Lower leg skin (tissue), 4 donors: ENCODE measurements around the gene MEP1A. TPM values are rescaled to one million over a fixed set of nuclear protein-coding genes. Genes with fewer than 3 reads are reported as not detected.
"Not testable (repeated sequence)": the region's sequence is repeated elsewhere in the genome, so short reads cannot be mapped to it uniquely, and the experiment has no call there.

ENCODE experiments used
- DNase-seq, 2 donors: peaks; one replicate each; pipeline ENCODE4 v3.0.0-alpha.2; 2019; ENCODE audit warnings: low spot score in 2 of 2
- H3K4me3 ChIP-seq: fragments of 200-600 bp; sonication (generic); 2 replicates; pipeline ENCODE4 v1.5.1; 2017; ENCODE audit warnings: mild to moderate bottlenecking, low read depth; ENCODE audit not compliant: poor library complexity, severe bottlenecking
- CTCF ChIP-seq, 3 donors: fragments of 450-650 bp; IDR thresholded peaks; one replicate each; pipeline ENCODE4 v1.5.1; 2016; ENCODE audit warnings: antibody characterized with exemption in 3 of 3, mild to moderate bottlenecking in 3 of 3, moderate library complexity in 2 of 3
- POLR2A ChIP-seq, 2 donors: fragments of 450-650 bp; IDR thresholded peaks; one replicate each; pipeline ENCODE4 v1.6.1; 2016 to 2017; ENCODE audit warnings: antibody characterized with exemption in 2 of 2, mild to moderate bottlenecking in 1 of 2, moderate library complexity in 1 of 2
- WGBS, 2 donors: methylation state at CpG; one replicate each; pipeline ENCODE4 v1.1.5; 2018; 5-methylcytosine and 5-hydroxymethylcytosine counted together
- intact Hi-C: fragments of 100-400 bp; cut with DNase I; formaldehyde crosslinking; loops from one replicate; pipeline ENCODE4 v1.15.0; 2023; ENCODE audit warnings: low total_unique reads
- total RNA-seq, 4 donors: library from RNA; depleted of rRNA; stranded (reverse); fragments of >200 nt; gene quantifications; one replicate each; pipeline ENCODE4 v1.1.0, GENCODE V29; 2016

Gene MEP1A
- total RNA-seq, 4 donors from 2014 or later: not detected

GRCh38 chr6:46838033-46838432 lies 44.8 kb downstream of the MEP1A start:
- no peak overlapping the region for H3K4me3 ChIP-seq
- intact Hi-C loops: no loop called here
- DNase-seq: no peak
- WGBS, 2 donors: 90 to 94% methylated on average over 2 of the region's 2 CpGs
- no peak for TF ChIP-seq POLR2A (IDR thresholded peaks at IDR 0.05)
- TF ChIP-seq CTCF (IDR thresholded peaks at IDR 0.05): no peak

- intact Hi-C loops: loop anchor here (10.0 kb wide), 1 partner anchor 202 kb away; the partner anchor contains the start of gene ADGRF1
- H3K4me3 ChIP-seq, DNase-seq: not testable (repeated sequence)
- 79 to 81% methylated on average over 6 of the region's 6 CpGs for WGBS, 2 donors
Observed at GRCh38 chr6:46842252-46842846, 49.2 kb downstream of the MEP1A start.

- H3K4me3 ChIP-seq: no peak overlapping the region
- DNase-seq: no peak
- WGBS, 2 donors: 65 to 74% methylated on average over 5 of the region's 5 CpGs
- intact Hi-C loops: loop anchor here (10.0 kb wide), 1 partner anchor 200 kb away; the partner anchor contains the start of gene ADGRF1
- TF ChIP-seq POLR2A (IDR thresholded peaks at IDR 0.05) (no peak), CTCF (IDR thresholded peaks at IDR 0.05) (no peak)
Observed at GRCh38 chr6:46845126-46845525, 51.9 kb downstream of the MEP1A start.

- no peak overlapping the region for H3K4me3 ChIP-seq
- 6 to 7% methylated on average over 25 of the region's 25 CpGs for WGBS, 2 donors
- TF ChIP-seq CTCF (IDR thresholded peaks at IDR 0.05): peak in 1 of 3 donors; percentile 87
- TF ChIP-seq POLR2A (IDR thresholded peaks at IDR 0.05): no peak
- DNase-seq: peak; percentile 71 to 97
- intact Hi-C loops: loop anchor here (10.0 kb wide), 1 partner anchor 196 kb away; the partner anchor contains the start of gene ADGRF1
Observed at GRCh38 chr6:46848684-46849360, 55.6 kb downstream of the MEP1A start.

GRCh38 chr6:46849361-46849690 lies 56.1 kb downstream of the MEP1A start:
- no peak overlapping the region for H3K4me3 ChIP-seq
- TF ChIP-seq CTCF (IDR thresholded peaks at IDR 0.05) (no peak), POLR2A (IDR thresholded peaks at IDR 0.05) (no peak)
- intact Hi-C loops: loop anchor here (10.0 kb wide), 1 partner anchor 195 kb away; the partner anchor contains the start of gene ADGRF1
- WGBS, 2 donors: 21 to 34% methylated on average over 5 of the region's 5 CpGs
- no peak for DNase-seq

- intact Hi-C loops: no loop called here
- DNase-seq: no peak
- no peak for TF ChIP-seq CTCF (IDR thresholded peaks at IDR 0.05)
- TF ChIP-seq POLR2A (IDR thresholded peaks at IDR 0.05): no peak
- 69 to 74% methylated on average over 2 of the region's 2 CpGs for WGBS, 2 donors
- no peak overlapping the region for H3K4me3 ChIP-seq
Observed at GRCh38 chr6:46850792-46851191, 57.6 kb downstream of the MEP1A start.

GRCh38 chr6:46851576-46851975 lies 58.4 kb downstream of the MEP1A start:
- intact Hi-C loops, H3K4me3 ChIP-seq, DNase-seq: not testable (repeated sequence)
- 67 to 71% methylated on average over 4 of the region's 4 CpGs for WGBS, 2 donors

GRCh38 chr6:46855966-46856365 lies 62.8 kb downstream of the MEP1A start:
- intact Hi-C loops, DNase-seq: not testable (repeated sequence)
- 34 to 48% methylated on average over 1 of the region's 1 CpG for WGBS, 2 donors

More at GRCh38 chr6:46855966-46856365, 62.8 kb downstream of the MEP1A start:
- not testable (repeated sequence) for H3K4me3 ChIP-seq
